Mammary epithelial cell (primary cell): ENCODE data around the gene TSEN34.
"Not testable (repeated sequence)": the region's sequence is repeated elsewhere in the genome, so short reads cannot be mapped to it uniquely, and the experiment has no call there.

Experiments used
- CTCF ChIP-seq, 2 donors: IDR thresholded peaks in 1 of 2; conservative IDR thresholded peaks in 1 of 2; 2 replicates each; pipeline ENCODE4 v1.5.1; 2011 to 2012; ENCODE audit warnings: inconsistent platforms in 2 of 2, low read length in 2 of 2, mild to moderate bottlenecking in 2 of 2, control low read depth in 1 of 2, low read depth in 1 of 2; ENCODE audit not compliant: insufficient read depth in 1 of 2; ENCODE audit errors: extremely low read depth in 1 of 2
- EZH2 ChIP-seq: IDR thresholded peaks from 2 replicates; pipeline ENCODE4 v1.6.1; 2012; ENCODE audit warnings: low read length, inconsistent platforms, borderline replicate concordance

- not testable (repeated sequence) for TF ChIP-seq CTCF (conservative IDR thresholded peaks at IDR 0.05 in 1 of 2, IDR thresholded peaks at IDR 0.05 in 1 of 2; ENCODE audit: extremely low read depth in 1 of 2, insufficient read depth in 1 of 2, low read depth in 1 of 2, low read length in 2 of 2); EZH2
Measured at GRCh38 chr19:54242646-54243045, 51.5 kb downstream of the TSEN34 start, which contains the start of gene LILRA6.
